Measurements from ENCODE around the gene FRMD8.

Gene FRMD8

GRCh38 chr11:65386307-65387140 lies at the start of gene FRMD8:
TSS of gene FRMD8 (plus strand) at chr11:65386637. CDS start at chr11:65387037, 400 bp downstream.
- Histone ChIP-seq H3K4me1 (ENCODE audit: control insufficient read depth in 2 of 2, insufficient read depth in 2 of 2, low read length in 2 of 2) (peaks cover 42 to 59% of the 10 kb centered on the region in 2 donors), H3K36me3 (ENCODE audit: control insufficient read depth in 2 of 2, insufficient read depth in 2 of 2, low read length in 2 of 2) (peaks cover 0 to 8% of the 10 kb centered on the region in 2 donors), H3K9me3 (ENCODE audit: control insufficient read depth in 2 of 2, low read length in 2 of 2) (no peaks in the 10 kb centered on the region), H3K4me3 (ENCODE audit: low read length in 2 of 2) (peak within 1 kb of the TSS; percentile 85 to 86), H3K27me3 (ENCODE audit: control insufficient read depth in 2 of 2, insufficient read depth in 2 of 2, low read length in 2 of 2) (no peaks in the 10 kb centered on the region), H3K27ac (ENCODE audit: low read depth in 2 of 2, low read length in 2 of 2) (peak within 1 kb of the TSS; percentile 89 to 100), H3K9ac (ENCODE audit: low read depth in 1 of 2, low read length in 2 of 2) (peak within 1 kb of the TSS; percentile 90 to 98)

- Histone ChIP-seq H3K27me3 (ENCODE audit: control insufficient read depth in 2 of 2, insufficient read depth in 2 of 2, low read length in 2 of 2) (no peaks in the 10 kb centered on the region), H3K36me3 (ENCODE audit: control insufficient read depth in 2 of 2, insufficient read depth in 2 of 2, low read length in 2 of 2) (peaks cover 20 to 38% of the 10 kb centered on the region in 2 donors), H3K4me3 (ENCODE audit: low read length in 2 of 2) (no peak overlapping the region), H3K9me3 (ENCODE audit: control insufficient read depth in 2 of 2, low read length in 2 of 2) (no peaks in the 10 kb centered on the region), H3K4me1 (ENCODE audit: control insufficient read depth in 2 of 2, insufficient read depth in 2 of 2, low read length in 2 of 2) (peaks cover 5 to 10% of the 10 kb centered on the region in 2 donors), H3K27ac (ENCODE audit: low read depth in 2 of 2, low read length in 2 of 2) (no peak overlapping the region), H3K9ac (ENCODE audit: low read depth in 1 of 2, low read length in 2 of 2) (no peak overlapping the region)
Measured at GRCh38 chr11:65338676-65339075, 47.8 kb upstream of the FRMD8 start.

- no peak overlapping the region for H3K4me3 ChIP-seq (ENCODE audit: low read length in 2 of 2)
- peaks cover 0 to under 1% of the 10 kb centered on the region in 2 donors for H3K4me1 ChIP-seq (ENCODE audit: control insufficient read depth in 2 of 2, insufficient read depth in 2 of 2, low read length in 2 of 2)
- no peaks in the 10 kb centered on the region for H3K27me3 ChIP-seq (ENCODE audit: control insufficient read depth in 2 of 2, insufficient read depth in 2 of 2, low read length in 2 of 2)
- peaks cover 35 to 54% of the 10 kb centered on the region in 2 donors for H3K36me3 ChIP-seq (ENCODE audit: control insufficient read depth in 2 of 2, insufficient read depth in 2 of 2, low read length in 2 of 2)
- no peak overlapping the region for H3K27ac ChIP-seq (ENCODE audit: low read depth in 2 of 2, low read length in 2 of 2)
- no peak overlapping the region for H3K9ac ChIP-seq (ENCODE audit: low read depth in 1 of 2, low read length in 2 of 2)
- H3K9me3 ChIP-seq (ENCODE audit: control insufficient read depth in 2 of 2, low read length in 2 of 2): no peaks in the 10 kb centered on the region
Measured at GRCh38 chr11:65340226-65340625, 46.2 kb upstream of the FRMD8 start.

- Histone ChIP-seq H3K9me3 (ENCODE audit: control insufficient read depth in 2 of 2, low read length in 2 of 2) (no peaks in the 10 kb centered on the region), H3K27me3 (ENCODE audit: control insufficient read depth in 2 of 2, insufficient read depth in 2 of 2, low read length in 2 of 2) (no peaks in the 10 kb centered on the region), H3K9ac (ENCODE audit: low read depth in 1 of 2, low read length in 2 of 2) (no peak overlapping the region), H3K4me3 (ENCODE audit: low read length in 2 of 2) (no peak overlapping the region), H3K36me3 (ENCODE audit: control insufficient read depth in 2 of 2, insufficient read depth in 2 of 2, low read length in 2 of 2) (peaks cover 49 to 70% of the 10 kb centered on the region in 2 donors), H3K4me1 (ENCODE audit: control insufficient read depth in 2 of 2, insufficient read depth in 2 of 2, low read length in 2 of 2) (no peaks in the 10 kb centered on the region), H3K27ac (ENCODE audit: low read depth in 2 of 2, low read length in 2 of 2) (no peak overlapping the region)
Measured at GRCh38 chr11:65341856-65342255, 44.6 kb upstream of the FRMD8 start.

GRCh38 chr11:65351511-65351910 lies 34.9 kb upstream of the FRMD8 start:
- Histone ChIP-seq H3K9ac (ENCODE audit: low read depth in 1 of 2, low read length in 2 of 2) (no peak overlapping the region), H3K4me1 (ENCODE audit: control insufficient read depth in 2 of 2, insufficient read depth in 2 of 2, low read length in 2 of 2) (peaks cover 15 to 18% of the 10 kb centered on the region in 2 donors), H3K4me3 (ENCODE audit: low read length in 2 of 2) (no peak overlapping the region), H3K27ac (ENCODE audit: low read depth in 2 of 2, low read length in 2 of 2) (no peak overlapping the region), H3K36me3 (ENCODE audit: control insufficient read depth in 2 of 2, insufficient read depth in 2 of 2, low read length in 2 of 2) (peaks cover 40 to 45% of the 10 kb centered on the region in 2 donors), H3K9me3 (ENCODE audit: control insufficient read depth in 2 of 2, low read length in 2 of 2) (no peaks in the 10 kb centered on the region), H3K27me3 (ENCODE audit: control insufficient read depth in 2 of 2, insufficient read depth in 2 of 2, low read length in 2 of 2) (peaks cover 0 to 4% of the 10 kb centered on the region in 2 donors)

- Histone ChIP-seq H3K36me3 (ENCODE audit: control insufficient read depth in 2 of 2, insufficient read depth in 2 of 2, low read length in 2 of 2) (peaks cover 36 to 37% of the 10 kb centered on the region in 2 donors), H3K9me3 (ENCODE audit: control insufficient read depth in 2 of 2, low read length in 2 of 2) (no peaks in the 10 kb centered on the region), H3K27me3 (ENCODE audit: control insufficient read depth in 2 of 2, insufficient read depth in 2 of 2, low read length in 2 of 2) (peaks cover 0 to 7% of the 10 kb centered on the region in 2 donors)
Measured at GRCh38 chr11:65352783-65353182, 33.7 kb upstream of the FRMD8 start.

GRCh38 chr11:65353376-65353775 lies 33.1 kb upstream of the FRMD8 start:
- Histone ChIP-seq H3K27me3 (ENCODE audit: control insufficient read depth in 2 of 2, insufficient read depth in 2 of 2, low read length in 2 of 2) (peaks cover 0 to 7% of the 10 kb centered on the region in 2 donors), H3K27ac (ENCODE audit: low read depth in 2 of 2, low read length in 2 of 2) (no peak overlapping the region), H3K4me3 (ENCODE audit: low read length in 2 of 2) (no peak overlapping the region), H3K4me1 (ENCODE audit: control insufficient read depth in 2 of 2, insufficient read depth in 2 of 2, low read length in 2 of 2) (peaks cover 15 to 18% of the 10 kb centered on the region in 2 donors), H3K9ac (ENCODE audit: low read depth in 1 of 2, low read length in 2 of 2) (no peak overlapping the region), H3K36me3 (ENCODE audit: control insufficient read depth in 2 of 2, insufficient read depth in 2 of 2, low read length in 2 of 2) (peaks cover 30 to 31% of the 10 kb centered on the region in 2 donors), H3K9me3 (ENCODE audit: control insufficient read depth in 2 of 2, low read length in 2 of 2) (no peaks in the 10 kb centered on the region)

More at GRCh38 chr11:65352783-65353182, 33.7 kb upstream of the FRMD8 start:
- H3K27ac ChIP-seq (ENCODE audit: low read depth in 2 of 2, low read length in 2 of 2): no peak overlapping the region
- H3K4me3 ChIP-seq (ENCODE audit: low read length in 2 of 2): no peak overlapping the region
- no peak overlapping the region for H3K9ac ChIP-seq (ENCODE audit: low read depth in 1 of 2, low read length in 2 of 2)
- H3K4me1 ChIP-seq (ENCODE audit: control insufficient read depth in 2 of 2, insufficient read depth in 2 of 2, low read length in 2 of 2): peaks cover 15 to 18% of the 10 kb centered on the region in 2 donors

GRCh38 chr11:65353900-65354264 lies 32.6 kb upstream of the FRMD8 start:
- peaks cover 25 to 27% of the 10 kb centered on the region in 2 donors for H3K36me3 ChIP-seq (ENCODE audit: control insufficient read depth in 2 of 2, insufficient read depth in 2 of 2, low read length in 2 of 2)
- H3K9me3 ChIP-seq (ENCODE audit: control insufficient read depth in 2 of 2, low read length in 2 of 2): no peaks in the 10 kb centered on the region
- H3K9ac ChIP-seq (ENCODE audit: low read depth in 1 of 2, low read length in 2 of 2): peak overlapping the region in 1 of 2 donors; percentile 65
- peaks cover 15 to 18% of the 10 kb centered on the region in 2 donors for H3K4me1 ChIP-seq (ENCODE audit: control insufficient read depth in 2 of 2, insufficient read depth in 2 of 2, low read length in 2 of 2)
- H3K27me3 ChIP-seq (ENCODE audit: control insufficient read depth in 2 of 2, insufficient read depth in 2 of 2, low read length in 2 of 2): peaks cover 0 to 7% of the 10 kb centered on the region in 2 donors
- H3K4me3 ChIP-seq (ENCODE audit: low read length in 2 of 2): peak overlapping the region; percentile 76 to 84
- peak overlapping the region; percentile 56 to 72 for H3K27ac ChIP-seq (ENCODE audit: low read depth in 2 of 2, low read length in 2 of 2)

GRCh38 chr11:65354265-65355012 lies 32.0 kb upstream of the FRMD8 start, which contains the start of gene TIGD3:
TSS of gene TIGD3 (plus strand) at chr11:65354751. CDS start at chr11:65355809, 1,058 bp downstream.
- Histone ChIP-seq H3K9me3 (ENCODE audit: control insufficient read depth in 2 of 2, low read length in 2 of 2) (no peaks in the 10 kb centered on the region), H3K36me3 (ENCODE audit: control insufficient read depth in 2 of 2, insufficient read depth in 2 of 2, low read length in 2 of 2) (peaks cover 20 to 22% of the 10 kb centered on the region in 2 donors), H3K4me3 (ENCODE audit: low read length in 2 of 2) (peak within 1 kb of the TSS; percentile 76 to 84), H3K27ac (ENCODE audit: low read depth in 2 of 2, low read length in 2 of 2) (peak within 1 kb of the TSS; percentile 56 to 72), H3K4me1 (ENCODE audit: control insufficient read depth in 2 of 2, insufficient read depth in 2 of 2, low read length in 2 of 2) (peaks cover 15 to 18% of the 10 kb centered on the region in 2 donors), H3K27me3 (ENCODE audit: control insufficient read depth in 2 of 2, insufficient read depth in 2 of 2, low read length in 2 of 2) (peaks cover 0 to 7% of the 10 kb centered on the region in 2 donors), H3K9ac (ENCODE audit: low read depth in 1 of 2, low read length in 2 of 2) (peak within 1 kb of the TSS; percentile 63 to 65)

All from mucosa of rectum (tissue), 2 donors.